K562 (cell line): ENCODE data around the gene NCMAP. TPM values are rescaled to one million over a fixed set of nuclear protein-coding genes. Genes with fewer than 3 reads are reported as not detected.
A peak's percentile ranks its signal among the peaks of the same experiment; 100 is the strongest.

Source experiments
- ATAC-seq: fragments of 200-7000 bp; cut with Tn5 transposase; 3 replicates; pipeline ENCODE4 v1.9.1; 2020; ENCODE audit warnings: moderate library complexity
- BruUV-seq: library from RNA; stranded (reverse); fragments of 400-500 nt; replicated peaks from 2 replicates; lab custom pipeline; 2021; lab: Mats Ljungman, UMichigan
- CTCF ChIA-PET: fragments of 300-600 bp; formaldehyde crosslinking; extraction: SDS; loops from one replicate; lab custom pipeline; 2021; ENCODE audit warnings: low intra/inter-chr PET ratio; lab: Yijun Ruan, JAX
- POLR2A ChIA-PET: fragments of 300-600, 350-650 bp; sonication (Branson Sonifier 250); formaldehyde crosslinking; extraction: SDS; loops from one replicate; lab custom pipeline; 2021; ENCODE audit warnings: antibody characterized with exemption, inconsistent platforms; lab: Yijun Ruan, JAX
- DNase-seq, 4 experiments: peaks; one replicate each; pipeline versions ENCODE4 v3.0.0 to v3.0.0-alpha.2; 2011 to 2018; ENCODE audit warnings: low spot score in 3 of 4, mixed read lengths in 3 of 4; ENCODE audit errors: extremely low read depth in 1 of 4
- FAIRE-seq: peaks from 2 replicates; lab custom pipeline; 2011; peaks lifted over from hg19 to GRCh38; lab: Jason Lieb, UNC
- H2AFZ ChIP-seq: 2 replicates; pipeline ENCODE4 v1.6.0; 2011; ENCODE audit warnings: low read depth, low read length, control low read depth, inconsistent platforms
- H3K27ac ChIP-seq: fragments of 200-600 bp; 3 replicates; pipeline ENCODE4 v1.8.0; 2011; ENCODE audit warnings: low read depth, mild to moderate bottlenecking, control low read depth, inconsistent platforms, low read length, moderate library complexity, mixed read lengths; ENCODE audit errors: extremely low read depth
- H3K27me3 ChIP-seq, 2 experiments: fragments of 300-600 bp in 1 of 2; 2 replicates in 1 of 2; 3 replicates in 1 of 2; pipeline versions ENCODE4 v1.6.0 to v1.8.0; 2011; ENCODE audit warnings: inconsistent platforms in 2 of 2, low read length in 2 of 2, mild to moderate bottlenecking in 1 of 2, mixed read lengths in 1 of 2, moderate library complexity in 1 of 2; ENCODE audit not compliant: control insufficient read depth in 2 of 2, insufficient read depth in 2 of 2
- H3K36me3 ChIP-seq: fragments of 300-600 bp; 3 replicates; pipeline ENCODE4 v1.8.0; 2011; ENCODE audit warnings: mild to moderate bottlenecking, low read length, inconsistent platforms; ENCODE audit not compliant: control insufficient read depth, insufficient read depth
- H3K4me1 ChIP-seq, 2 experiments: fragments of 200-600 bp in 1 of 2; replicated peaks in 1 of 2; 2 replicates in 1 of 2; 3 replicates in 1 of 2; pipeline versions ENCODE4 v1.5.1 to v1.8.0; 2011; ENCODE audit warnings: inconsistent platforms in 2 of 2, low read length in 2 of 2, mild to moderate bottlenecking in 1 of 2, mixed read lengths in 1 of 2, moderate library complexity in 1 of 2; ENCODE audit not compliant: control insufficient read depth in 2 of 2, insufficient read depth in 2 of 2
- H3K4me2 ChIP-seq: 2 replicates; pipeline ENCODE4 v1.6.1; 2011; ENCODE audit warnings: low read length, control low read depth, inconsistent platforms, mixed read lengths; ENCODE audit not compliant: insufficient read depth
- H3K4me3 ChIP-seq: fragments of 200-600 bp; sonication (generic), shearing (Covaris generic); 2 replicates; pipeline ENCODE4 v1.5.1; 2016; ENCODE audit warnings: control low read depth, inconsistent platforms
- H3K79me2 ChIP-seq: fragments of 200-600 bp; 3 replicates; pipeline ENCODE4 v1.8.0; 2011; ENCODE audit warnings: low read length, inconsistent platforms; ENCODE audit not compliant: control insufficient read depth, insufficient read depth
- H3K9ac ChIP-seq, 2 experiments: 2 replicates each; pipeline versions ENCODE4 v1.6.0 to v1.6.1; 2011; ENCODE audit warnings: low read depth in 2 of 2, low read length in 2 of 2, control low read depth in 1 of 2, inconsistent platforms in 1 of 2, mild to moderate bottlenecking in 1 of 2, mixed read lengths in 1 of 2; ENCODE audit not compliant: insufficient read depth in 1 of 2
- H3K9me1 ChIP-seq: one replicate; pipeline ENCODE4 v1.6.0; 2011; ENCODE audit warnings: inconsistent platforms, mild to moderate bottlenecking, low read length, moderate library complexity; ENCODE audit not compliant: control insufficient read depth, insufficient read depth
- H3K9me3 ChIP-seq: replicated peaks from 2 replicates; pipeline ENCODE4 v1.5.1; 2011; ENCODE audit warnings: low read depth, low read length, inconsistent platforms; ENCODE audit not compliant: control insufficient read depth, insufficient read depth
- H4K20me1 ChIP-seq: replicated peaks from 2 replicates; pipeline ENCODE4 v1.6.1; 2011; ENCODE audit warnings: low read length, inconsistent platforms, mixed read lengths; ENCODE audit not compliant: control insufficient read depth, insufficient read depth
- ELF4 ChIP-seq: fragments of 450-650 bp; formaldehyde crosslinking; IDR thresholded peaks from 2 replicates; pipeline ENCODE4 v1.4.0; 2022; ENCODE audit warnings: missing genetic modification characterization
- FOXK2 ChIP-seq, 2 experiments: fragments of 450-650 bp; IDR thresholded peaks in 1 of 2; conservative IDR thresholded peaks in 1 of 2; 2 replicates each; pipeline ENCODE4 v1.6.1; 2016; ENCODE audit warnings: low read depth in 2 of 2, mild to moderate bottlenecking in 1 of 2
- GTF2E2 ChIP-seq: fragments of 200-800 bp; sonication (Bioruptor generic); IDR thresholded peaks from 2 replicates; pipeline ENCODE4 v1.6.1; 2016; ENCODE audit warnings: missing genetic modification characterization, missing compliant biosample characterization
- HSF4 ChIP-seq: fragments of 250-450 bp; sonication (Bioruptor Pico); IDR thresholded peaks from 2 replicates; pipeline ENCODE4 v2.1.2; 2022; ENCODE audit warnings: mild to moderate bottlenecking, moderate library complexity, borderline replicate concordance
- KDM4B ChIP-seq, 2 experiments: fragments of 450-650 bp in 1 of 2; sonication (generic) in 1 of 2; IDR thresholded peaks; 2 replicates each; pipeline ENCODE4 v1.6.1; 2016 to 2017; ENCODE audit warnings: borderline replicate concordance in 2 of 2, antibody characterized with exemption in 1 of 2, low read depth in 1 of 2, mild to moderate bottlenecking in 1 of 2
- MLLT1 ChIP-seq, 2 experiments: fragments of 450-650 bp; IDR thresholded peaks; 2 replicates each; pipeline ENCODE4 v1.6.1; 2016
- PHF8 ChIP-seq: fragments of 200-600 bp; sonication (generic); IDR thresholded peaks from 2 replicates; pipeline ENCODE4 v1.6.1; 2012; ENCODE audit warnings: mixed run types, mild to moderate bottlenecking, inconsistent platforms, low read length, moderate library complexity, borderline replicate concordance
- PRMT5 ChIP-seq: sonication (generic); formaldehyde crosslinking; IDR thresholded peaks from 2 replicates; pipeline ENCODE4 v1.5.0; 2020; ENCODE audit warnings: missing genetic modification reagents
- RBM25 ChIP-seq: fragments of 200-400 bp; formaldehyde crosslinking; IDR thresholded peaks from 2 replicates; pipeline ENCODE4 v1.6.1; 2018; ENCODE audit warnings: low read length, low read depth, moderate library complexity; ENCODE audit not compliant: severe bottlenecking
- SETDB1 ChIP-seq: IDR thresholded peaks from one replicate; pipeline ENCODE4 v1.6.1; 2012; ENCODE audit warnings: low read length, control low read depth, inconsistent platforms
- ZNF121 ChIP-seq: sonication (generic); formaldehyde crosslinking; conservative IDR thresholded peaks from 2 replicates; pipeline ENCODE4 v1.8.0; 2022; ENCODE audit warnings: missing genetic modification reagents
- ZNF311 ChIP-seq: fragments of 250-450 bp; sonication (Bioruptor Pico); IDR thresholded peaks from 2 replicates; pipeline ENCODE4 v1.4.0; 2020; ENCODE audit warnings: mild to moderate bottlenecking, moderate library complexity
- ZNF354B ChIP-seq: fragments of 250-450 bp; sonication (Bioruptor Pico); IDR thresholded peaks from 2 replicates; pipeline ENCODE4 v1.4.0; 2020
- ZNF551 ChIP-seq: fragments of 250-450 bp; sonication (Bioruptor Pico); IDR thresholded peaks from 2 replicates; pipeline ENCODE4 v1.5.0; 2021; ENCODE audit warnings: mild to moderate bottlenecking, moderate library complexity
- WGBS: fragments of 100-300 bp; shearing (Covaris generic); methylation state at CpG from one replicate; pipeline ENCODE4 v1.1.6; 2016; ENCODE audit warnings: low coverage, mixed read lengths; ENCODE audit not compliant: insufficient coverage; ENCODE audit errors: missing lambda C conversion rate; 5-methylcytosine and 5-hydroxymethylcytosine counted together
- in situ Hi-C: fragments of 300-500 bp; cut with MboI; formaldehyde crosslinking; loops from 4 replicates; pipeline ENCODE4 v1.15.0; 2018; ENCODE audit warnings: inconsistent platforms, mixed read lengths
- intact Hi-C: fragments of 100-400 bp; cut with micrococcal nuclease; formaldehyde crosslinking; loops from 2 replicates; pipeline ENCODE4 v1.14.2; 2022
- polyA plus RNA-seq, 8 experiments: library from polyadenylated mRNA; depleted of rRNA in 4 of 8; stranded (reverse) in 5 of 8; unstranded in 3 of 8; fragments of >200 nt; fragmentation: Nextera tagmentation in 2 of 8; fragmentation: Illumina TruSeq in 1 of 8; extraction: Ambion mirVana in 2 of 8; extraction: Trizol in 1 of 8; gene quantifications; 2 replicates each; pipeline versions ENCODE4 v1.2.1 to v1.2.3, GENCODE V29; 2011 to 2014; ENCODE audit warnings: inconsistent platforms in 1 of 8, missing spikeins in 1 of 8
- total RNA-seq, 7 experiments: library from RNA; depleted of rRNA in 6 of 7; stranded (reverse); fragments of >200 nt in 6 of 7; fragmentation: Illumina TruSeq in 2 of 7; extraction: Trizol in 2 of 7; gene quantifications; 2 replicates each; pipeline versions ENCODE4 v1.2.1 to v1.2.3, GENCODE V29; 2011 to 2021; ENCODE audit warnings: low replicate concordance in 1 of 7

Gene NCMAP
- total and polyA plus RNA-seq, 9 of the 15 experiments (the other 6 are each of a cell fraction or from before 2014, with no cell fraction given): 0.03 TPM; not detected in 8

- DNase-seq (no peak), FAIRE-seq (no peak), ATAC-seq (no peak)
- ChIA-PET POLR2A (interaction anchor here (0.6 to 0.9 kb wide), 2 partner anchors 10 to 322 kb away, joined by 3 to 5 read pairs; no protein-coding TSS in a partner anchor), CTCF (interaction anchor here (0.6 kb wide), 1 partner anchor 775 kb away, joined by 3 read pairs; no protein-coding TSS in a partner anchor)
- H3K27me3 ChIP-seq: peaks cover 19% of the 10 kb centered on the region in 2 experiments; a peak in 4 of 5 replicates
- intact Hi-C loops (loop anchor here (2.0 to 5.0 kb wide), 3 partner anchors 39 to 109 kb away; partner anchors contain the start of gene NIPAL3), in situ Hi-C loops (no loop called here)
- H3K27ac ChIP-seq: no peak overlapping the region
- TF ChIP-seq KDM4B (IDR thresholded peaks at IDR 0.05; ENCODE audit: borderline replicate concordance in 2 of 2, low read depth in 1 of 2) (no peak), ZNF121 (CRISPR knock-in tag) (peak; percentile 88), RBM25 (peak; percentile 4)
- 6% methylated on average over 7 of the region's 7 CpGs for WGBS
- no peaks in the 10 kb centered on the region for H3K4me1 ChIP-seq
- BruUV-seq: no TSS peak
- H3K9me1 ChIP-seq: no peaks in the 10 kb centered on the region
- H3K9me3 ChIP-seq: no peaks in the 10 kb centered on the region
- H3K36me3 ChIP-seq: no peaks in the 10 kb centered on the region
- H2AFZ ChIP-seq: no peak overlapping the region
- no peaks in the 10 kb centered on the region for H4K20me1 ChIP-seq
- H3K9ac ChIP-seq: no peak overlapping the region
- no peak overlapping the region for H3K4me3 ChIP-seq
- H3K79me2 ChIP-seq: no peaks in the 10 kb centered on the region
- no peak overlapping the region for H3K4me2 ChIP-seq
Observed at GRCh38 chr1:24526045-24526444, 29.8 kb upstream of the NCMAP start.

GRCh38 chr1:24526940-24527542, 28.8 kb upstream of the NCMAP start:
- in situ Hi-C loops (no loop called here), intact Hi-C loops (loop anchor here (2.0 to 5.0 kb wide), 3 partner anchors 40 to 110 kb away; partner anchors contain the start of gene NIPAL3)
- H3K79me2 ChIP-seq: no peaks in the 10 kb centered on the region
- no peaks in the 10 kb centered on the region for H3K9me1 ChIP-seq
- BruUV-seq: no TSS peak
- peak; percentile 41 to 54 (median 45) for DNase-seq
- H4K20me1 ChIP-seq: no peaks in the 10 kb centered on the region
- no peaks in the 10 kb centered on the region for H3K4me1 ChIP-seq
- H3K4me3 ChIP-seq: no peak overlapping the region
- no peak overlapping the region for H3K27ac ChIP-seq
- peak overlapping the region; percentile 40; the same call in 1 of the 2 replicates for H3K4me2 ChIP-seq
- WGBS: 2% methylated on average over 8 of the region's 8 CpGs
- POLR2A ChIA-PET: interaction anchor here (0.5 to 0.9 kb wide), 2 partner anchors 9 to 378 kb away, joined by 3 read pairs; no protein-coding TSS in a partner anchor
- no peak overlapping the region for H2AFZ ChIP-seq
- H3K9me3 ChIP-seq: no peaks in the 10 kb centered on the region
- peak; percentile 62 for FAIRE-seq
- CTCF ChIA-PET: interaction anchor here (0.6 kb wide), 1 partner anchor 135 kb away, joined by 4 read pairs; no protein-coding TSS in a partner anchor
- no peaks in the 10 kb centered on the region for H3K36me3 ChIP-seq
- peak; percentile 78 for ATAC-seq
- peaks cover 18 to 26% of the 10 kb centered on the region in 2 experiments; a peak in 4 of 5 replicates for H3K27me3 ChIP-seq
- no peak overlapping the region for H3K9ac ChIP-seq
- no peak for TF ChIP-seq SETDB1
- TF ChIP-seq ZNF354B: no peak
- no peak for TF ChIP-seq MLLT1 (IDR thresholded peaks at IDR 0.05)
- TF ChIP-seq FOXK2 (conservative IDR thresholded peaks at IDR 0.05 in 1 of 2, IDR thresholded peaks at IDR 0.05 in 1 of 2; ENCODE audit: low read depth in 2 of 2): 0 out of 4 replicates have a peak, but pooled peaks have one; percentile 36 to 38
- no peak for TF ChIP-seq ELF4 (CRISPR knock-in tag)
- no peak for TF ChIP-seq GTF2E2 (tag)
- TF ChIP-seq ZNF551 (CRISPR knock-in tag): no peak
- no peak for TF ChIP-seq HSF4 (CRISPR knock-in tag)
- no peak for TF ChIP-seq PHF8
- no peak for TF ChIP-seq PRMT5
- TF ChIP-seq ZNF311 (CRISPR knock-in tag): no peak
